HG03521 (cell line): ENCODE results near the gene SPSB4.

Experiments
- ATAC-seq: cut with Tn5 transposase; IDR thresholded peaks from one replicate; pipeline ENCODE4 v1.9.1; 2021; ENCODE audit warnings: mild to moderate bottlenecking, moderate library complexity; ENCODE audit not compliant: unreplicated experiment

SPSB4 gene

DNA sequence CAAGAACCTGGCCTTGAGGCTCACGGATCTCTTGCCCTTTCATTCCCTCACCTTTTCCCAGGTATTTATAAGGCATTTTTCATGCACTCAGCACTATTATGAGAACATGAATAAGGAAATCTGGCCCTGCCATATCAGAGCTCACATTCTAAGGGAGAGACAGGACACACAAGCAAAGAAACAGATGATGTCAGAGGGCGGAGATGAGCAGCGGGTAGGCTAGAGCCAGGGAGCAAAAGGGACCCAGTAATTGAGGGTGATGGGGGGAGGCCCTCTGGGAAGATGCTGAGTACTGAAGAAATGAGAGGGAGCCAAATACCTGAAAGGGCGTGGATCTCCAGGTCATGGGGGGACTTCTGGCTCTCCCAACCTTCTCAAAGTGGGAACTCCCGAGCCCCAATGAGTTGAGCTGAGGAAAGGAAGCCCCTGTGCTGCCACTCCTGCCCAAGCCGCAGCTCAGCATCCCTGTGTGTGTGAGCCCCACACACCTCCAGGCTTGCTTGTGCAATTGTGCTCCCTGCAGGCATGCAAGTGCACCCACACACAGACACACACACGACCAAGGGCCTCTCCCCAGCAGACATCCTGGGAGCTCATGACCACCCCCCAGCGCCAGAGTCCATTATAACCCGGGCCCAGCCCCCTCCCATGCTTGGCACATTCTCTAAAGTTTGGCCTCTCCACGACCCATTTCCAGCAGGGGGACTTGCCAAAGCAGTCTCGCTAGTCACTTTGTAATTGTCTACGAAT is 99.1 kb downstream of the SPSB4 start:
- ATAC-seq = no peak

DNA sequence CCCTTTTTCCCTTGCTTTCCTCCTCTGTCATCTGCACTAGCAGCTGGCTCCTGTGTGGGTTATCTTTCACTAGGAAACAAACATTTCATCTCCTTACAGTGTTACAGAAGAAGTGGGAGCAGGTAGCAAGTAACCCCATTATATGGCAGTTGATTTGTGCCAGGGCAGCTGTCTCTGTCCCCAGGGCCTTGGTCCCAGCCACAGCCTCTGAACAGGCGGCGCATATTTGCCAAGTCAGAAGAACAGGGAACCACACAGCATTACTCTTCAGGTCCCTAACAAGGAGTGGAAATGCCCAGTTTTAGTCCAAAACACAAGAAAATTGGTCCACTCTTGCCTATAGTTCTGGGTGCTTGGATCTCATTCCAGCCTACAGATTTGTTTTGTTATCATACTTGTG is 99.8 kb downstream of the SPSB4 start:
- no peak for ATAC-seq

DNA sequence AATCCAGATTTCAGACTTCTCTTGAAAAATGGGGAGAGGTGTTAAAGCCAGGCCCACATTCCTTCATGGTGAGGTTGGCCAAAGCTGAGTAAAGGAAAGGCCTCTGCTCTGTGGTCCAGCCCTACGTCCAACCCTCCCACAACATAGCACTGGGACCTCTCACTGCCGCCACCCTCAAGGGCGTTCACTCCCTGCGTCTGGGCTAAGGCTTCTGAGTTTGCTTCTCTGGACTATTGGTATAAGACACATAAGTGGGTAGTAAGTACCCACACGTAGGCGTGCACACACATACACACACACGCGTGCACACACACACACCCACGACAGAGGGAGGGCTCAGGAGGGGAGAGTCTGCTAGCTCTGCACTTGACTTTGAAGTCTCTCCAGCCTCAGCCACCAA is 100.3 kb downstream of the SPSB4 start:
- ATAC-seq = no peak

DNA sequence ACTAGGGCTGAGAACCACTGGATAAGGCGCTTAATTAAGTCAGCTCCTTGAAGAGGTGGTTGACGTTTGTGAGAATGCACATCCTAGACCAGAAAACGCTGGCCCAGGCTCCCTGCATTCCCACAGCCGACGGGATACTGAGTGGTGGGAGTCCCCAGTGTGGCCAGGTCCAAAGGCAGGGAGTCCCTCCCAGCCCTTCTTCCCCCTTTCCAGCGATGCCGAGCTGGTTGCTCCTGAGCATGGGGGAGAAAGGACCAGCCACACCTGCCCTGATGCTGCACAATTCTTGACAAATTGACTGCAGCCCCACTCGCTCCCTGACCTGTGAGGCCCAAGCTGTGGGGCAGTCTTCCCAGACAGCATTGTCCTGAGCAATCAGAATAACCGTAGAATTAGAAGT is 101.0 kb downstream of the SPSB4 start:
- ATAC-seq = no peak

DNA sequence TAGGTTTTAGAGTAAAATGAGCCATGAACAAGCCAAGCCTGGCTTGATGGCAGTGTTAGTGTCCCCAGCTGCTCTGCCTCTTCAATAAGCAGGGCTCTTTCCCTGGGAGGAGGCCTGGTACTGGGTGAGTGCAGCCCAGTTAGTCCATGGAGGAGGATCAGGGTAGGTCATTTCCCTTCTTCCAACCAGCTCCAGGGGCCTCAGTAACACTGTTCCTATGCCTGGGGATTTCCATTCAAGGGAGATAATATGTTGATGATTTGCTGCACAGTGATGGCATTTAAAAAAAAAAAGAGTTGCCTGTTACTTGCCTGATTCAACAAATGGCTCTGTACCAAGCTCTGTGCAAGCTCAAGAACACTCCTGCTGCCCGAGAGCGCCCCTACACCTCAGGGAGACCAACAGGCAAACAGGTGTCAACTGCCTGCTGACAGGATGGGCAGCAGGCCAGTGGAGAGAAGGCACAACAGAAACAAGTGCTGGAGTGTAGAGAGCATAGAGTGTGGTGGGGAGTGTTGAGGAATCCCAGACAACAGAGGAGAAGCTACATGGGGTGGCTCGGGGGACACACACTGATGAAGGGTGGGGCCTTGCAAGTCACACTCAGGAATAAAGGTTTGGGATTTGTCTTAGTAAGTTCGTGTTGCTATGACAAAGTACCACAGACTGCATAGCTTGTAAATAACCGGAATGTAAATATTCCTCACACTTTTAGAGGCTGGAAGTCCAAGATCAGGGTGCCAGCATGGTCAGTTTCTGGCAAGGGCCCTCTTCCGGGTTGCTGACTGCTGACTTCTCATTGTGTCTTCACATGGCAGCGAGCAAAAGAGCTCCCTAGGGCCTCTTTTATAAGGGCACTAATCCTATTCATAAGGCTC is 101.9 kb downstream of the SPSB4 start:
- ATAC-seq = no peak

DNA sequence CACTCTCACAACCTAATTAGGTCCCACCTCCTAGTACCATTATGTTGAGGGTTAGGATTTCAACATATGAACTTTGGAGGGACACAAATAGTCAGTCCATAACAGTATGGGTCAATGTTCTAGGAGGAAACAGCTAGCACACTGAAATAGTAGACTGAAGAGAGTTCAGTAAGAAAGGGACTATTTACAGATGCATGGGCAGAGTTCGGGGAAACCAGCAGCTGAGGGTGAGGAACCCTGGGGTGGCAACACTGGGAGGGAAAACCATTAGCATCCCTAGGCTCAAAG is 102.5 kb downstream of the SPSB4 start:
- ATAC-seq = no peak

DNA sequence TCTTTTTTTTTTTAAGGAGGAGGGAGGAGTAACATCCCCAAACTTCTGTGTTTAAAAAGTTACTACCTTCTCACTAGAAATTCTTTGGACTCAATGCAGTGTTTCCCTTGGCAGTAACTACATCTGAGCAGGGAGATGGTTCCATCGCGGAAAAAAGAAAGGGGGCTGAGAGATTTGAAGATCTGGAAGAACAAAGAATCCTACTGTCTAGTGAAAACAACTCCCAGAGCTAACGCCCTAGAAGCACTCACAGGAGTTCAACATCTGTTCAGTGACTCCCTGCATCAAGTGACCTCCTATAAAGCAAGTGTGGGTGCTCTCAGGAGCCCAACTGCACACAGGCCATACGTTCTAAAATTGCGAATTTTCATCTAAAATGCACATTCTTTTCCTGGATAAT is 113.7 kb downstream of the SPSB4 start:
- ATAC-seq = no peak

DNA sequence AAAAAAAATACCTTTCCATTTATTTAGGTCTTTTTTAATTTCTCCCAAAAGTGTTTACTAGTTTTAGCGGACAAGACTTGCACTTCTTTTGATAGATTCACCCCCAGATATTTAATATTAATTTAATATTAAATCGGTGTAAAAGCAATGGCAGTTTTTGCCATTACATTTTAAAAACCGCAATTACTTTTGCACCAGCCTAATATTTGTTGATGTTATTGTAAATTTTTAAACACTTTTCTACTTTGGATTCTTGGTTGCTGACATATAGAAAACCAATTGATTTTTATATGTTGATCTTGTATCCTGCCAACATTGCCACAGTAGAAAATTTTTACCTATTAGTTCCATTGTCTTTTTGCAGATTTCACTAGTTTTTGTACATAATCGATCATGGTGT is 116.5 kb downstream of the SPSB4 start:
- no peak for ATAC-seq

DNA sequence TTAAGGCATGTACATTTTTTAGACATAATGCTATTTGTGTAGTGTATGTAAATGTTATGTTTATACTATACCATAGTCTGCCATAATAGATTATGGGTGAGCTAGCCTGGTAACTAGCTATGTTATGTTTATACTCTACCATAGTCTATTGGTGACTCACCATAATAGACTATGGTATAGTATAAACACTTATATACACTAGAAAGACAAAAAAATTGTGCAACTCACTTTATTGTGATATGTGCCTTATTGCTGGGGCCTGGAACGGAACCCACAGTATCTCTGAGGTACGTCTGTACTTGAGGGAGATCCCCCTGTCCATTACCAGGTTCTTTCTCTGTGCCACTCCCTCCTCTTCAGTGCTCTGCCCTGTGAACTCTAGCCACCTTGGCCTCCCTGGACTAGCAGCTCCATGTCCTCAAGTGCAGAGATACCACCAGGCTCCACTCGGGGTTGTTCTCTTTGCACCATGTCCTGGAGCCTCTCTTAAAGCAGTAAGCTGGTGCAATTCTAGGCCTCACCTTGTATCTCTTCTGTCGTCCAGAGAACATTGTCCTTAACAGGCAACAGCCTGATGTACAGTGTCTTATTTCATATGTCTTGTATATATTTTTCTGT is 119.6 kb downstream of the SPSB4 start:
- ATAC-seq = no peak

DNA sequence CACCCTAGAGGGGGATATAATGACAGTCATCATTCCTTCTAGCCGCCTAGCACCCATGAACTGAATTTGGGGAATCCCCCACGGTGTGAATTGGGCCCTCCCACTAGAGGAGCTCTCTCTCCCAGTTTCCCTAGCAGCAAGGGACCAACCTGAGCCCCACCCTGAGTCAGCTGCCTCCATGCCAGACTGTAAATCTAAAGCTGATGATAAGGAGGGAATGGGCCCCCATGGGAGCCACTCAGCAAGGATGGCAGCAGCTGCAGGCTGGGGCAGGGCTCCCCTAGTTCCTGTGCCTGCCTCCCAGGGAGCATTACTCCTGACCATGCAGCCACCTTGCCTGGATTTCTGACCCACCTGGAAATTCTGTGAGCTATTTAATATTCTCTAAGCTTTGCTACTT is 123.5 kb downstream of the SPSB4 start:
- ATAC-seq = no peak

DNA sequence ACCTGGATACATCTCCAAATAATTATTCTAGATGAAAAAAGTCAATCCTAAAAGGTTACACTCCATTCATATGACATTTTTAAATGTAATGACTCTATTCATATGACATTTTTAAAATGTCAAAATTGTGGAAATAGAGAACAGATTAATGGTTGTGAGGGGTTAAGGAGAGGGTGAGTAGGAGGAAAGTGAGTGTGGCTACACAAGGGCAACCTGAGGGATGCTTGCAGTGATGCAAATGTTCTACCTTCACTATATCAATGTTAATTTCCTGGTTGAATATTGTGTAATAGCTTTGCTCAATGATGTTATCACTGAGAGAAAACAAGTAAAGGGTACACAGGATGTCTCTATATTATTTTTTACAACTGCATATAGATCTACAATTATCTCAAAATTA is 125.6 kb downstream of the SPSB4 start:
- ATAC-seq = no peak

DNA sequence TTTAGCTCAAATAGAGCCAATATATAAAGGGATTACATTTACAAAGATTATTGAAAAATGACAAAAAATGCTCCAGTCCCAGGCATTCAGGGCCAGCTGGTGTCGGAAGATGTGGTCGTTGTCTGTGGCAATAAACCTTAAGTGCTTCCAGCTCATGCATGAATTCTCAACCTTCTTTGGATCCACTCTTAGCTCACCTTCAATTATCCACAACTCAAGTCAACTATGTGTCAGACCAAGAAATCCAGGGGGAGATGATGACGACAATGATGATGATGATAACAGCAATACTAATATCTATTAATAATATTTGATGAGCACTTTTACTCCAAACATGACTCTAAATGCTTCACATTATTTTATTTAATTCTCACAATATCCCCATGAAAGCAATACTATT is 126.9 kb downstream of the SPSB4 start:
- no peak for ATAC-seq

DNA sequence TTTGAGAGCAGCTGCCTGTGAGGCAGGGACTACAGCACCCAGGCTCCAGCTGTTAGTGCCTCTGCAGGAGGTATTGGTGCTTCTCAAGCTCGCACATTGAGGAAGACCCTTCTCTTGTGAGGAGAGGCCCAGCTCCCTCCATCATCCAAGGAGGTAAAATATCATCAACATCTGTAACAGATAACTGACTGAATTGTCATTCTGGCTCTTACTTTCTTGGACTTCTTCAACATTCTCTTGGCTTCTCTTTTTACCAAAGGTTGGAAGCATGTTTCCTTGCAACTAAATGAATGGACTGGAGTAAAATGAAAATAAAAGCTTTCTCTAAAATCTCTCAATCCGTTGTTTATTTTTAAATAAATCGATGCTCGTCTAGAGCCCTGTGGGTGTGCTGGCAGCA is 127.4 kb downstream of the SPSB4 start:
- ATAC-seq = no peak

DNA sequence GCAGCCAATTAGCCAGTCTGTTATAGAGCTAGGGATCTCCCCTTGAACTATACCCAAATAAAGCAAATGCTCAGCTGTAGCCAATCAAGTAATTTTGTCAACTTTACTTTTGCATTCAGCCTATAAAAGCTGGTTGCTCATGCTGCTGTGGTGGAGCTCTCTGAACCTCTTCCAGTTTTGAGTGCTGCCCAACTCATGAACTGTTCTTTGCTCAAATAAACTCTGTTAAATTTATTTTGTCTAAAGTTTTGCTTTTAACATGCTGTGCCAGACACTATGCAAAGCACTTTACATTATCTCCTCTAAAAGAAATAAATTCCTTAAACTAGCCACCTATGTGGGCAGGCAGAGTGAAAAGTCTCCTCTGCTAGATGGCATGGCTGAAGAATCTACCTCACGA is 128.8 kb downstream of the SPSB4 start:
- ATAC-seq = no peak

DNA sequence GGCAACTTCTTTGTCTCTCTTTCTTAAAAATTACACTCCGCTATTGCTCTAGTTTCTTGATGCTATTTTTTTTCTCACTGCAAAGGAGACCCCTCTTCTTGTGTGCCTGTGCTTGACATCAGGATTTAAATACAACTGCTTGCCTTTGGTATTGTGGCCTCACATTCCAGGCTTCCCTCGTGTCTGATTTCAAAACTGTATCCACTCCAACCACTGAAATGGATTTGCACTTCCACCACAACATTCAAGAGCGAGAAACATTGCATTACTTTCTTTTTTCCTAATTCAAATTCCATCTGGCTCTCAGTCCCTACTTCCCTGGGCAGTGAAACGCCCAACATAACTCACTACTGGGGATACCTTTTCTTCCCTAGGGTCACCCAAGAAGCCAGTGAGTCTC is 130.0 kb downstream of the SPSB4 start:
- ATAC-seq = no peak

DNA sequence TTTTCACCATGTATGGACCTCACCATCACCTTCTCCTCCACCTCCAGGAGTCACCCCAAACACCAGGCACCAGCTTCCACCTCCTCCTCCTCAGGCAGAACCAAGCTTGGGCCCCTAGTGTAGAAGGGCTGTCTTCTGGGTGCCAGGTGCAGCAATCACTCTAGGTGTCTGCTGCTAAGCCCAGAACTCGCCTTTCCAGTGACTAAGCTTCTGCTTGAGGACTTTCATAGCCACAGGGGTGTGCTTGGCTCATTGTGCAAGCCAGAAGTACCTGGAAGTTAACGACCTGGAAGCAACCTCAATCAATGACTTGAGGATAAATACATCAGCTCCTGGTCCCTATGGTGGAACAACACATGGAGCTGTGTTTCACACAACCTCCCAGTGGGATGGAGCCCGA is 130.7 kb downstream of the SPSB4 start:
- ATAC-seq = no peak

DNA sequence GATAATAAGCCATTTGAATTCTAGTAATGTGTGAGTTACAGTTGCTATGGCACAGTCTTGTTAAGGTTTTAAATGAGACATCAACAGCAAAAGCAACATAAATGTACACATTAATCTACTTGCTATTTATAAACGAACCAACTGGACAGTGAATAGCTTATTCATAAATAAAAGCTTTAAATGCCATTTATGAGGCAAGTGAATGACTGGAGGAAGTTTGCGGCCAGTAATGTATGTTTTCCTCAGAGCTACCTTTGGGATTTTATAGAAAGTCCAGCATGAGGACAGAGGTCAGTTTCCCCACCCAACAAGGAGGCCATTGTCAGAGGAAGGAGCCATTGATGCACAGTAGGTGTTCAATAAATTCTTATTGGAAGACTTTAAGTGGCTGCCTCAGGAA is 132.5 kb downstream of the SPSB4 start:
- ATAC-seq = no peak

DNA sequence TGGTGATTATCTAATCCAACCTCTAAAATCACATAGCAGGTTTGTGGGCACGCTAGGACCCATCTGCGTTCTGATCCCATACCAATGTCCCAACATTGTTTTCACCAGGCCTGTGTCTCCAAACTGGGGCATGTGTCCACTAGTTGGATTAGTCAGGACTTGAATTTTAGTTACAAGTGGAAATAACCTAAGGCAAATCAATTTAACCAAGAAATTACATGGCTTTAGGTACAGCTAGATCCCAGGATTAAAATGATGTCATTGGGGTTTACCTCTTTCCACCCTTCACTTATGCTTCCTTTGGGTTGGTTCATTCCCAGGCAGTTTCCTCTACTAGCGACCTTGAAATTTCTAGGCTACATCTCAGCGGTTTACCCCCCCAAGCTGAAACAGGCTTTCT is 133.3 kb downstream of the SPSB4 start:
- ATAC-seq = no peak

DNA sequence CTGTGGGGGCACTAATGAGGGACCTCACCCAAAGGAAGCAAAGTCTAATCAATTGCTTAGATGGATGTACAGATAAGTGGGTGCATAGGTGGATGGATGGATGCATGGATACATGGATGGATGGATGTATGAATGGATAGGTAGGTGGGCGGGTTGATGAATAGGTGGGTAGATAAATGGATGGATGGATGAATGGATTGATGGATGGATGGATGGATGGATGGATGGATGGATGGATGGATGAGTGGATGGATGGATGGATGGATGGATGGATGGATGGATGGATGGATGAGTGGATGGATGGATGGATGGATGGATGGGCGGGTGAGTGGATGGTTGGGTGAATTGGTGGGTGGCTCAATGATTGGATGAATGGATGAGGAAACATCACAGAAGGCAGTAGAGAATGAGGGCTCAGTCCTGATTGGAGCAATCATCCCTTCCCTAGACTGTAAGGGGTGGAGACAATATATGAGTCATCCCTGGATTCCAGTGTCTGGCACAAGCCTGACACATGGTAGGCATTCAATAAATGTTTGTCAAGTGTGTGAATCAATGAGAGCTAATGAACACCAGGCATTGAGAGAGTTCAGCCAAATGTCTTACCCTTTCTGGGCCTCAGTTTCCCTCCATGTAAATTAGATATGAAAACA is 140.1 kb downstream of the SPSB4 start:
- no peak for ATAC-seq

DNA sequence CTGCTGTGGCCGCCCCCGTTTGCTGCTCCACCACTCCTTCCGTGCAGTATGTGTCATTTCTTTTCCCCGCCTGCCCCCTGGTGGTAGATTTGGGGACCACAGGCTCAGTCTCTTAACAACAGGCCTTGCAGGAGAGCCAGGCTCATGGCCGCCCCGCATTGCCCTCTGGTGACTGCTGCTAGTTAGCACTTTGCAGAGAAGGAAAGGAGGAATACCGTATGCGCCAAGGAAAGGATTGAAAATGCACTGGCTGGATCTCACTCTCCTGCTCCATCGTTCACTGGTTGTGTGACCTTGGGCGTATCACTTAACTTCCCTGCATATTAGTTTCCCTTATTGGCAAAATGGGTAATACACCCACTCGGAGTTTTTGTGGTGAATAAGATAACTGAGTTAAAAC is 141.2 kb downstream of the SPSB4 start:
- ATAC-seq = peak; percentile 99

DNA sequence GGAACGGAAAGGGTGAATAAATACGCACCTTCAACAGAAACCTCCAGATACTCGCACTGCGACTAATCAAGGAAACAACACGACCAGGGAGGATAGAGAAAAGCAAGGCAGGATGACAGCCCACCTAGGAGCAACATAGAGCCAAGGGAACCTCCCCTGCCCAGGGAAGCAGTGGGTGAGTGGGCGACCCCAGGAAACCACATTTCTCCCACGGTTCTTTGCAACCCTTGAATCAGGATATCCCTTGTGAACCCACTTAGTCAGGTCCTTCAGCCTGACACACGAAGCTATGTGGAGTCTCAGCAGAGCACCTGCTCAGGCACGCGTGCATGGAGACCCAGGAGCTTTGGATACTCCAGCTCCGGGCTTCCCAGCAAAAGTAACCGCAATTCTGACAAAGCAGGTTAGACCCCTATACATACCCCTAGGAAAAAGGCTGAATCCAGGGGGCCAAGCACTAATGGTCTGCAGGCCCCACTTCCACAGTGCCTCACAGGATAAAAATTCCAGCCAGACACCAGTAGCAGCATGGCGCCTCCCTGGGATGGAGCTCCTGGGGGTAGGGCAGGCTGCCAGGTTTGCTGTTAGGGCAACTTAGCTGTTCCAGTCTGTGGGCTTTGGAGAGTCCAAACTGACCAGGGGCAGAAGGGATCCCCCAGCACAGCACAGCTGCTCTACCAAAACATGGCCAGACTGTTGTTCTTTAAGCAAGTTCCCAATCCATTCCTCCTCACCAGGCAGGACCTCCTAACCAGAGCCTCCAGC is 142.1 kb downstream of the SPSB4 start:
- ATAC-seq = no peak
